CD8-positive, alpha-beta memory T cell (primary cell): ENCODE results near the gene ERC2. TPM values are rescaled to one million over a fixed set of nuclear protein-coding genes. Genes with fewer than 3 reads are reported as not detected.
"Not testable (repeated sequence)": the region's sequence is repeated elsewhere in the genome, so short reads cannot be mapped to it uniquely, and the experiment has no call there.

Experiments
- CTCF ChIA-PET: fragments of 350-600 bp; sonication (Branson Sonifier 250); formaldehyde crosslinking; loops from one replicate; lab custom pipeline; 2021; ENCODE audit warnings: antibody characterized with exemption; lab: Charles Lee
- POLR2A ChIA-PET: fragments of 350-600 bp; sonication (Branson Sonifier 250); formaldehyde crosslinking; loops from one replicate; lab custom pipeline; 2021; ENCODE audit warnings: antibody characterized with exemption; lab: Charles Lee
- DNase-seq, 5 donors: peaks; one replicate each; pipeline versions ENCODE4 v3.0.0 to v3.0.0-alpha.2; 2020 to 2022; ENCODE audit warnings: mixed read lengths in 1 of 5
- H3K27ac ChIP-seq: one replicate; pipeline ENCODE4 v1.7.0; 2013; ENCODE audit warnings: low read depth, mild to moderate bottlenecking, low read length, moderate library complexity
- H3K27me3 ChIP-seq: 2 replicates; pipeline ENCODE4 v1.7.0; 2013; ENCODE audit warnings: low read length, mild to moderate bottlenecking; ENCODE audit not compliant: insufficient read depth, poor library complexity, severe bottlenecking
- H3K36me3 ChIP-seq: 2 replicates; pipeline ENCODE4 v1.7.0; 2013; ENCODE audit warnings: mild to moderate bottlenecking, low read length, moderate library complexity; ENCODE audit not compliant: insufficient read depth
- H3K4me1 ChIP-seq: 2 replicates; pipeline ENCODE4 v1.7.0; 2013; ENCODE audit warnings: mild to moderate bottlenecking, low read length, moderate library complexity; ENCODE audit not compliant: insufficient read depth
- H3K4me3 ChIP-seq: 2 replicates; pipeline ENCODE4 v1.7.0; 2013; ENCODE audit warnings: mild to moderate bottlenecking, low read length
- H3K9me3 ChIP-seq: 2 replicates; pipeline ENCODE4 v1.7.0; 2013; ENCODE audit warnings: mild to moderate bottlenecking, low read length
- H3K27ac Mint-ChIP-seq, 8 donors: one replicate each; pipeline ENCODE4 v1.8.0; 2020 to 2021; ENCODE audit warnings: mixed read lengths in 8 of 8, mild to moderate bottlenecking in 6 of 8, inconsistent platforms in 3 of 8, moderate library complexity in 3 of 8
- H3K27me3 Mint-ChIP-seq, 2 donors: one replicate each; pipeline ENCODE4 v1.8.0; 2020 to 2021; ENCODE audit warnings: mixed read lengths in 2 of 2, mild to moderate bottlenecking in 1 of 2, moderate library complexity in 1 of 2
- H3K36me3 Mint-ChIP-seq, 3 donors: one replicate each; pipeline ENCODE4 v1.8.0; 2020 to 2021; ENCODE audit warnings: mixed read lengths in 3 of 3, inconsistent platforms in 1 of 3, mild to moderate bottlenecking in 1 of 3
- H3K4me1 Mint-ChIP-seq, 3 donors: one replicate each; pipeline ENCODE4 v1.8.0; 2020 to 2021; ENCODE audit warnings: mixed read lengths in 3 of 3, inconsistent platforms in 1 of 3, mild to moderate bottlenecking in 1 of 3
- H3K4me3 Mint-ChIP-seq, 7 donors: one replicate each; pipeline ENCODE4 v1.8.0; 2020 to 2021; ENCODE audit warnings: mixed read lengths in 7 of 7, mild to moderate bottlenecking in 6 of 7, moderate library complexity in 4 of 7, inconsistent platforms in 2 of 7
- H3K9me3 Mint-ChIP-seq, 5 donors: one replicate each; pipeline ENCODE4 v1.8.0; 2020 to 2022; ENCODE audit warnings: mixed read lengths in 5 of 5, mild to moderate bottlenecking in 3 of 5, moderate library complexity in 2 of 5, inconsistent platforms in 1 of 5
- polyA plus RNA-seq: library from polyadenylated mRNA; unstranded; fragments of 300-500 nt; fragmentation: Illumina TruSeq; gene quantifications from one replicate; pipeline ENCODE4 v1.2.3, GENCODE V29; 2021
- total RNA-seq, 2 experiments: library from RNA; stranded (reverse); gene quantifications; one replicate each; pipeline ENCODE4 v1.2.3, GENCODE V29; 2021

Gene ERC2
- total and polyA plus RNA-seq, 3 experiments from 2014 or later: not detected

DNA sequence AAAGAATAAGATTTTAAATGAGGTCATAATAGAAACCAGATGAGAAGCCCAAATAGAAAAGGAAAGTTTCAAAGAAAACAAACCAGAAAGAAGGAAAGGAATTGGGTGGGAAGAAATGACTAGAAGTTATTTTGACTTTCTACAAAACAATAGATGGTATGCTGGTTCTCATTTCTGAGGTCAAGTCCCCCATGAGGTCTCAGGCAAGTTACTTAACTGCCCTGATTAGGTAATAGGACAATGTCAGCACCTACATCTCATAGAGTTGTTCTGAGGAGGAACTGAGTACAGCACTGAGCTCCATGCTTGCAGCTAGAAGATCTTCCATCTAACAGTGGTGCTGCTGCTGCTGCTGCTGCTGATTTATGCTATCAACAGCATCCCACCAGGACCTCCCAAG, 185.9 kb downstream of the ERC2 start:
- Histone ChIP-seq H3K27me3 (peaks cover 5% of the 10 kb centered on the region), H3K27ac (no peak overlapping the region), H3K36me3 (no peaks in the 10 kb centered on the region), H3K4me3 (no peak overlapping the region), H3K9me3 (no peaks in the 10 kb centered on the region), H3K4me1 (no peaks in the 10 kb centered on the region)
- Mint-ChIP-seq H3K9me3 (peaks cover 0 to 2% (median 0%) of the 10 kb centered on the region in 5 donors), H3K4me3 (no peak overlapping the region), H3K36me3 (no peaks in the 10 kb centered on the region), H3K4me1 (no peaks in the 10 kb centered on the region), H3K27ac (no peak overlapping the region), H3K27me3 (peaks cover 3 to 37% of the 10 kb centered on the region in 2 donors)
- POLR2A ChIA-PET: no interaction called here
- CTCF ChIA-PET: no interaction called here
- no peak for DNase-seq

DNA sequence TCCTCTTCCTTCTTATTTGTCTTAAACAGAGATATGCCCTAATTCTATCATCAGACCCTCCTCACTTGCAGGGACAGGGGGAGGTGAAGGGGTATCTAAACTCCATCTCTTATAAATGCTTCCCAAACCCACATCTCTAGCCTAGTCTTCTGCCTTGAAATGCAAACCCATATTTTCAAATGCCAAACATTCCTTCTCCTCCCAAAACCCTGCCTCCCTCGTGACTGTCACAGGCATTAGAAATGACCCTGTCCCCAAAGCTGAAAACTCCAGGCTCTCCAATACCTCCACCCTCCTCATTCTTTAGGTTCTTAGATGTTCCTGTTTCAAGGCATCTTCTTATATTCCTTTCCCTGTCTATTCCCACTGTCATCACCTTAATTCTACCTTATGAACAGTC, 191.0 kb downstream of the ERC2 start:
- H3K27ac ChIP-seq: no peak overlapping the region
- no peak overlapping the region for H3K27ac Mint-ChIP-seq
- peaks cover 5% of the 10 kb centered on the region for H3K27me3 ChIP-seq
- H3K36me3 ChIP-seq: no peaks in the 10 kb centered on the region
- H3K4me3 ChIP-seq: no peak overlapping the region
- H3K4me1 ChIP-seq: no peaks in the 10 kb centered on the region
- POLR2A ChIA-PET: no interaction called here
- H3K4me3 Mint-ChIP-seq: no peak overlapping the region
- H3K9me3 Mint-ChIP-seq: peaks cover 0 to 7% (median 0%) of the 10 kb centered on the region in 5 donors
- no peak for DNase-seq
- no peaks in the 10 kb centered on the region for H3K4me1 Mint-ChIP-seq
- H3K27me3 Mint-ChIP-seq: peaks cover 7 to 36% of the 10 kb centered on the region in 2 donors
- H3K9me3 ChIP-seq: no peaks in the 10 kb centered on the region
- CTCF ChIA-PET: no interaction called here
- H3K36me3 Mint-ChIP-seq: no peaks in the 10 kb centered on the region

DNA sequence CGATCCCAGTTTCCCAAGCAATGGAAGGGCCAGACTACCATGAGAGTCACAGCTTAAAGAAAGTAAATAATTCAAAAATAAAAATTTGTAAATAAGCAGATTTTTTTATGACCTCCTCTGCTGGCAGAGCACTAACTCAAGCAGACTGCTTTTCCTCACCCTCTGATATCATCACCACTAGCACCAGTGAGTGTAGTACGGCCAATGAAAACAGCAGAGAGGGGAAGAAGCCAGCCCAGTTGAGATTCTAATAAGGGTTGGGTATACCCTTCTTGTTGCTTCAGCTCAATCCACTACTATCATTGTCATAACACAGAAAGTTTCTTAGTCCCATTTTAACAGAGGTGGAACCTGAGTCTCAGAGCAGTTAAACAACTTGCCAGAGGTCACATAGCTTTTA, 193.1 kb downstream of the ERC2 start:
- no peak overlapping the region for H3K4me3 ChIP-seq
- H3K4me1 ChIP-seq: no peaks in the 10 kb centered on the region
- H3K27me3 Mint-ChIP-seq: peaks cover 5 to 31% of the 10 kb centered on the region in 2 donors
- no peaks in the 10 kb centered on the region for H3K9me3 ChIP-seq
- H3K36me3 Mint-ChIP-seq: no peaks in the 10 kb centered on the region
- no peak overlapping the region for H3K27ac ChIP-seq
- no peak overlapping the region for H3K4me3 Mint-ChIP-seq
- no peak for DNase-seq
- H3K27me3 ChIP-seq: peaks cover 5% of the 10 kb centered on the region
- POLR2A ChIA-PET: no interaction called here
- CTCF ChIA-PET: interaction anchor here (2.4 kb wide), 1 partner anchor 13 kb away, joined by 6 read pairs; no protein-coding TSS in a partner anchor
- H3K4me1 Mint-ChIP-seq: no peaks in the 10 kb centered on the region
- H3K9me3 Mint-ChIP-seq: peaks cover 0 to 7% (median 0%) of the 10 kb centered on the region in 5 donors
- no peak overlapping the region for H3K27ac Mint-ChIP-seq
- no peaks in the 10 kb centered on the region for H3K36me3 ChIP-seq

DNA sequence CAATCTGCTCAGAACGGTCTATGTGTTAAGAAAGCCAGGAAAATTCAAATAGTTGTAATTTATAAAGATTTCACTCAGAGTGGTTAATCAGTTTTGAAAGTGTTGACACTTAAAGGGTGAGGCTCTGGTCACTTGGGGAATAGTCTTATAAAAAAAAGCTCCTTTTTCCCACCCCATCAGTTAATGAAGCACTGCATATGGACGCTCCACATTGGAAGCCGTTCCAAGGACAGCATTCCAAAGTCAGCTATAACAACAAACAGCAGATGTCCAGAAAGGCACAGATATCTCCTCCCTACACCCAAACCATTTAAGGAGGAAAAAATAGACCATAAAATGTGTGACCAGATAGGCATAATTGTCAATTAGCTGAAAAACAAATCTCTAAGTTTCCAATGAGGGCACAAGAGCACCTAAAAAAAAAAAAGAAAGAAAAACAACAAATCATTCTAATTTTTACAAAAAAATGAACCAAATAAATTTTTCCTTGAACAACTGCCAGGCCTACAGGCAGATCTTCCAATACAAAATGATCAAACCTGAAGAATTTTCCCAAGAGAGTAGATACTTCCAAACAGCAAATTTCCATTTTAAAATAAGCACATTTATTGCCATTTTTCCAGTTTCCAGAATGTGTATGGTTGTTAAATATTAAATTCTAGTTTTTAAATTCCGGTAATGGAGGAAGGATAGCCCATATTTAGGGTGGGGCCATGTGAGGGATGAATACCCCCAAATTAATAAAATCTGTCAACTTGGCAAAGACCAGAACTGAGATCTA, 198.3 kb downstream of the ERC2 start:
- H3K9me3 ChIP-seq: no peaks in the 10 kb centered on the region
- H3K4me1 ChIP-seq: no peaks in the 10 kb centered on the region
- Mint-ChIP-seq H3K27ac (no peak overlapping the region), H3K9me3 (no peaks in the 10 kb centered on the region), H3K4me1 (no peaks in the 10 kb centered on the region), H3K27me3 (peaks cover 1 to 17% of the 10 kb centered on the region in 2 donors), H3K4me3 (no peak overlapping the region), H3K36me3 (no peaks in the 10 kb centered on the region)
- H3K27ac ChIP-seq: no peak overlapping the region
- H3K4me3 ChIP-seq: no peak overlapping the region
- ChIA-PET POLR2A (no interaction called here), CTCF (no interaction called here)
- H3K27me3 ChIP-seq: no peaks in the 10 kb centered on the region
- DNase-seq: no peak
- no peaks in the 10 kb centered on the region for H3K36me3 ChIP-seq

DNA sequence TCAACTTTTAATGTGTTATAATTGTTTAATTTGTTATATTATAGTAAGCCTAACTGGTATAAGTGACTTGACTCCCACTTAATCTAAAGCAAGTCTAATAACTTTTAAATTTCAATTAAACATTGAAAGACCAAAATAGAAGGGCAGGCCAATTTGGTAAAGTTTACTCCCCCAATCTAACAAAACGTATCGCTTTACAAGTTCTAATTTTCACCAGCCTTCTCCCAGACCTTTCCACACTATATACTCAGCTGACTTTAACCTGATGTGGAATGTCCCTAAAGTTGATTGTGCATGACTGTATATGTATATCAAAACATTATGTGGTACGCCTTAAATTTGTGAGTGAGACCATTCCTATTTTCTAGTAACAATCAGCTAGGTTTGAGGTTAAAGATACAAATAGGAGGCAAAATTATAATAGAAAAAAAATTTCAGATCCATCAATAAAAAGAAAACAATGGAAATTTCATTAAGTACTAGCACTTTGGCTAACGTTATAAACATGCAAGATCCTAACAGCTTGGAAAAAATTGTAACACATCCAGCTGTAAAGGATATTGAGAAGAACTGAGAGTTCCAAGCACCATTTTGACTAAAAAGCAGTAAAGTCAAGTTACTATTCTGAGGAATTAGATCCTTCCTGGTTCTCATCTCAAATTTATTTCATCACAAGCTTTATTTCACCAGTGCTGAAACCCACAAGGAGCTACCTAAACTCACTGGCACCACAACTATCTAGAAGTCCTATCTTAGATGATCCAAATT, 199.5 kb downstream of the ERC2 start:
- no peak overlapping the region for H3K27ac ChIP-seq
- no peaks in the 10 kb centered on the region for H3K36me3 ChIP-seq
- Mint-ChIP-seq H3K4me3 (no peak overlapping the region), H3K4me1 (no peaks in the 10 kb centered on the region), H3K9me3 (no peaks in the 10 kb centered on the region), H3K27me3 (peaks cover 1 to 16% of the 10 kb centered on the region in 2 donors), H3K36me3 (no peaks in the 10 kb centered on the region), H3K27ac (no peak overlapping the region)
- no peaks in the 10 kb centered on the region for H3K27me3 ChIP-seq
- no peak overlapping the region for H3K4me3 ChIP-seq
- CTCF ChIA-PET: no interaction called here
- DNase-seq: no peak
- H3K4me1 ChIP-seq: no peaks in the 10 kb centered on the region
- POLR2A ChIA-PET: no interaction called here
- no peaks in the 10 kb centered on the region for H3K9me3 ChIP-seq

DNA sequence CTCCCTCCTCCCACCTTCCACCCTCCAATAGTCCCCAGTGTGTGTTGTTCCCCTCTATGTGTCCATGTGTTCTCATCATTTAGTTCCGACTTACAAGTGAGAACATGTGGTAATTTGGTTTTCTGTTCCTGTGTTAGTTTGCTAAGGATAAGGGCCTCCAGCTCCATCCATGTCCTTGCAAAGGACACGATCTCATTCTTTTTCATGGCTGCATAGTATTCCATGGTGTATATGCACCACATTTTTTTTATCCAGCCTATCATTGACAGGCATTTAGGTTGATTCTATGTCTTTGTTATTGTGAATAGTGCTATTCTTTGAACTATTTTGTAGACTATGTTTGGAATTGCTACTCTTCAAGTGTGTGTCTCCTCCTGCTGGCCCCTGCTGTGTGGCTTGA, 206.4 kb downstream of the ERC2 start:
- H3K4me1 ChIP-seq, DNase-seq, POLR2A ChIA-PET, H3K4me1 Mint-ChIP-seq, H3K27ac Mint-ChIP-seq, H3K27ac ChIP-seq, H3K36me3 Mint-ChIP-seq, H3K4me3 ChIP-seq, H3K27me3 ChIP-seq, H3K36me3 ChIP-seq, H3K4me3 Mint-ChIP-seq, H3K9me3 Mint-ChIP-seq, H3K9me3 ChIP-seq: not testable (repeated sequence)
- peaks cover 6 to 15% of the 10 kb centered on the region in 2 donors for H3K27me3 Mint-ChIP-seq
- CTCF ChIA-PET: interaction anchor here (2.6 kb wide), 1 partner anchor 14 kb away, joined by 6 read pairs; no protein-coding TSS in a partner anchor

DNA sequence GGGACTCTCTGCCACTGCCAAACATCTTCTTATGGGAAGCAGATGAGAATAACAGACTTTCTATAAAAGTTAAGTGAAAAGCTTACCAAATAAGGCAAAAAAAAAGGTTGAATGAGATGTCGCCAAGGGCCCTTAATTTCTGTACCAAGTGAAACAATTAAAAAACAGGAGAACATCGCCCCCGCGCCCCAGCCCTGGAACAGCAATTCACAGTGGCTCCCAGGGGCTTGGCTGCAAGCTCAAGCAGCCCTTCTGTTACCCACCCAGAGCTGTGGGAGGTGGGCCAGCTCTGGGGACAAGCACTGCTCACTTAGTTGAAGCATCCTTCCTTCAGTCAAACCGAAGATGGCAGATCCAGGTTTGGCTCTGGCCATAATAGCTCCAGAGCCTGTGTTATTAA, 208.0 kb downstream of the ERC2 start:
- H3K27me3 ChIP-seq: no peaks in the 10 kb centered on the region
- no peak overlapping the region for H3K4me3 Mint-ChIP-seq
- no peak for DNase-seq
- H3K4me3 ChIP-seq: no peak overlapping the region
- no peak overlapping the region for H3K27ac Mint-ChIP-seq
- H3K9me3 ChIP-seq: no peaks in the 10 kb centered on the region
- peaks cover 6 to 12% of the 10 kb centered on the region in 2 donors for H3K27me3 Mint-ChIP-seq
- CTCF ChIA-PET: no interaction called here
- peaks cover 0 to 5% (median 0%) of the 10 kb centered on the region in 5 donors for H3K9me3 Mint-ChIP-seq
- H3K27ac ChIP-seq: no peak overlapping the region
- H3K36me3 ChIP-seq: no peaks in the 10 kb centered on the region
- POLR2A ChIA-PET: no interaction called here
- H3K4me1 ChIP-seq: no peaks in the 10 kb centered on the region
- no peaks in the 10 kb centered on the region for H3K4me1 Mint-ChIP-seq
- H3K36me3 Mint-ChIP-seq: no peaks in the 10 kb centered on the region

DNA sequence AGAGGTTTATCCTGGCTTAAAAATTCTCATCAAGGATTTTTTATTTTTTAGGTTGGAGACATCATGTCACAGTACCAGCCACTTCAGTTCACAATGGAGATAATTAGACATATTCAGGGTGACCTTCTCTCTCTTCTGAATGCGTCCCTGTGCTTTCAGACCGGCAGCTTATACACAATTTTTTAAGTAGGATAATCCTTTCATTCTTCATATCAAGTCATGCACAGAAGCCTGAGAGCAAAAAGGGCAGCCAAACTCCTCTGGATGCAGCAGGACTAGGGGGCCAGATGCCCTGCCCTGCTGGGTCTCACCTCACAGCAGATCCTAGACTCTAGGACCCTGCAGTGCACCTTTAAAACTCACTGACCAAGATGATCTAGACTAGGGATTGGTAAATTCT, 210.4 kb downstream of the ERC2 start:
- H3K36me3 Mint-ChIP-seq: no peaks in the 10 kb centered on the region
- Histone ChIP-seq H3K27ac (no peak overlapping the region), H3K9me3 (no peaks in the 10 kb centered on the region), H3K27me3 (no peaks in the 10 kb centered on the region), H3K36me3 (no peaks in the 10 kb centered on the region), H3K4me1 (no peaks in the 10 kb centered on the region), H3K4me3 (no peak overlapping the region)
- H3K4me3 Mint-ChIP-seq: no peak overlapping the region
- H3K4me1 Mint-ChIP-seq: no peaks in the 10 kb centered on the region
- peaks cover 4 to 9% of the 10 kb centered on the region in 2 donors for H3K27me3 Mint-ChIP-seq
- ChIA-PET CTCF (no interaction called here), POLR2A (no interaction called here)
- H3K27ac Mint-ChIP-seq: no peak overlapping the region
- peaks cover 0 to 4% (median 0%) of the 10 kb centered on the region in 5 donors for H3K9me3 Mint-ChIP-seq
- DNase-seq: no peak
